ENCODE data around the gene GNG12. TPM values are rescaled to one million over a fixed set of nuclear protein-coding genes. Genes with fewer than 3 reads are reported as not detected.

GNG12 gene
- total RNA-seq, 1 donor = 455 TPM

DNA sequence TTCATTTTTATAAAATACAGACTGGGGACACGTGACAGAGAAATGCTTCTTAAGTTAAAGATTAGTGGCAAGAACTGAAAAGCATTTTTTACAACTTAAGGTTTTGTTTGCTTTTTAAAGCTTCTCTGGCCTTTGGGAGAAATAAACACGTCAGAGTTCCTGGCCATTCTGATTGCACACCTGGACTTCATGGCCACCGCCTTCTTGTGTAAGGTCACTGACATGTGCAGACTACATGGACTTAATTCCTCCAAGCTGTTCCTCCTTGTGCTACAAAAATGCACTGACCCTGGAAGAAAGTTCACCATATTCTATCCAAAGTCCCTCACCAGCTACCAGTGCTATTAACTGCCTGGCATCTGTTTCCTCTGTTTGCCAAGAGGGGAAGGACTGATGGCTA, 92.1 kb downstream of the GNG12 start:
- no peak overlapping the region for H3K4me3 ChIP-seq (ENCODE audit: low read depth, low read length)
- TF ChIP-seq, protein P1, sequence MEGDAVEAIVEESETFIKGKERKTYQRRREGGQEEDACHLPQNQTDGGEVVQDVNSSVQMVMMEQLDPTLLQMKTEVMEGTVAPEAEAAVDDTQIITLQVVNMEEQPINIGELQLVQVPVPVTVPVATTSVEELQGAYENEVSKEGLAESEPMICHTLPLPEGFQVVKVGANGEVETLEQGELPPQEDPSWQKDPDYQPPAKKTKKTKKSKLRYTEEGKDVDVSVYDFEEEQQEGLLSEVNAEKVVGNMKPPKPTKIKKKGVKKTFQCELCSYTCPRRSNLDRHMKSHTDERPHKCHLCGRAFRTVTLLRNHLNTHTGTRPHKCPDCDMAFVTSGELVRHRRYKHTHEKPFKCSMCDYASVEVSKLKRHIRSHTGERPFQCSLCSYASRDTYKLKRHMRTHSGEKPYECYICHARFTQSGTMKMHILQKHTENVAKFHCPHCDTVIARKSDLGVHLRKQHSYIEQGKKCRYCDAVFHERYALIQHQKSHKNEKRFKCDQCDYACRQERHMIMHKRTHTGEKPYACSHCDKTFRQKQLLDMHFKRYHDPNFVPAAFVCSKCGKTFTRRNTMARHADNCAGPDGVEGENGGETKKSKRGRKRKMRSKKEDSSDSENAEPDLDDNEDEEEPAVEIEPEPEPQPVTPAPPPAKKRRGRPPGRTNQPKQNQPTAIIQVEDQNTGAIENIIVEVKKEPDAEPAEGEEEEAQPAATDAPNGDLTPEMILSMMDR (IDR thresholded peaks at IDR 0.05; ENCODE audit: insufficient read depth, low read length) = no peak
- no peak for DNase-seq (ENCODE audit: low read depth)

DNA sequence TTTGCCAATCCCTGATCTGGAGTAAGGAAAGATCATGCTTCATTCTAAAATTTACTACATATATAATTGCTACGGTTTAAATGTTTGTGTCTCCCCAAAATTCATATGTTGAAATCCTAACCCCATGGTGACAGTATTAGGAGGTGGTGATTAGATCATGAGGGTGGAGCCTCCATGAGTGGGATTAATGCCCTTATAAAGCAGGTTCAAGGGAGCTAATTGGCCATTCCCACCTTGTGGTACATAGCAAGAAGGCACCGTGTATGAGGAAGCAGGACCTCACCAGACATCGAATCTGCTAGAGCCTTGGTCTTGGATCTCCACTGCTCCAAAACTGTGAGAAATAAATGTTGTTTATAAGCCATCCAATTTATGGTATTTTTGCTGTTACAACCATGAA, 92.7 kb downstream of the GNG12 start:
- DNase-seq (ENCODE audit: low read depth) = no peak
- TF ChIP-seq, protein P1 (IDR thresholded peaks at IDR 0.05; ENCODE audit: insufficient read depth, low read length) = no peak
- no peak overlapping the region for H3K4me3 ChIP-seq (ENCODE audit: low read depth, low read length)

DNA sequence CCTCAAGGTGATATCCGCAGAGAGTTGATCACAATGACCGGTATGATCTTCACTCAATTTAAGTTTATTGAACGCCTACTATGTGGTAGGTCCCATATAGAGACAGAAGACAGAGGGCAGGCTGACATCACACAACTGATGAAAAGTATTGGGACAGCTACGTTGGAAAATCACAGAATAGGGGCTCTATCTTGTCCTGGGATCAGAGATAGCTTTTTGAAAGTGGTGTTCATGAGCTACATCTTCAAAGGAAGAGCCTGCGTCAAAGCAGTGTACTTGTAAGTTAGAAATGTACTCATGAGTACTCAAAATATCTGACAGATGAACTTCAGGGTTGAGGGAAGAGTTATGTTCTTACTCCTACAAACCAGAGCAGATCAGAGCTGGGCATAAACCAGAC, 93.9 kb downstream of the GNG12 start:
- DNase-seq (ENCODE audit: low read depth) = no peak
- no peak overlapping the region for H3K4me3 ChIP-seq (ENCODE audit: low read depth, low read length)
- TF ChIP-seq, protein P1 (IDR thresholded peaks at IDR 0.05; ENCODE audit: insufficient read depth, low read length) = no peak

DNA sequence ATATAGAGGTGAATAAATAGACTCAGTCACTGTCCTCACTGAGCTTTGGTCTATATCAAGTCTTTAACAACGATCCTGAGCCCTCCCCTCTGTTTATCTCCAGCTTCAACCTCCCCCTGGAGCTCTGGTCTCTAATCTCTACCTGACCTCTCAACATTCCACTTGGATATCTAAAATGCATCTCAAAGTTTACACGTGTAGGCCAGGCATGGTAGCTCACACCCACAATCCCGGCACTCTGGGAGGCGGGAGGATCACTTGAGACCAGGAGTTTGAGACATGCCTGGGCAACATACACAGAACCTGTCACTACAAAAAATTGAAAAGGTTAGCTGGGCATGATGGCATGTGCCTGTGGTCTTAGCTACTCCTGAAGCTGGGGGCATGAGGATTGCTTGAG, 94.9 kb downstream of the GNG12 start:
- H3K4me3 ChIP-seq (ENCODE audit: low read depth, low read length) = no peak overlapping the region
- TF ChIP-seq, protein P1 (IDR thresholded peaks at IDR 0.05; ENCODE audit: insufficient read depth, low read length) = no peak
- DNase-seq (ENCODE audit: low read depth) = no peak

DNA sequence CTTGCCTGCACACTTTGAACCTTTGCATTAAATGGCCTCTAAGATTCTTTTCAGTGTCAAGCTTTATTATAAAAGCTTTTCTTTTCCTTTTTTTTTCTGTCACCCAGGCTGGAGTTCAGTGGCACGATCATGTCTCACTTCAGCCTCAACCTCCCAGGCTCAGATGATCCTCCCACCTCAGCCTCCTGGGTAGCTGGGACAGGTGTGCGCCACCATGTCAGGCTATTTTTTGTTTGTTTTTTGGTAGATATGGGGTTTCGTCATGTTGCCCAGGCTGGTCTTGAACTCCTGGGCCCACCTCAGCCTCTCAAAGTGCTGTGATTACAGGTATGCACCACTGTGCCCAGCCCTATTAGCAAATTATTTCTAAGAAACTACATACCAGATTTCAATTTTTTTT, 95.4 kb downstream of the GNG12 start:
- TF ChIP-seq, protein P1 (IDR thresholded peaks at IDR 0.05; ENCODE audit: insufficient read depth, low read length) = no peak
- DNase-seq (ENCODE audit: low read depth) = no peak
- no peak overlapping the region for H3K4me3 ChIP-seq (ENCODE audit: low read depth, low read length)

DNA sequence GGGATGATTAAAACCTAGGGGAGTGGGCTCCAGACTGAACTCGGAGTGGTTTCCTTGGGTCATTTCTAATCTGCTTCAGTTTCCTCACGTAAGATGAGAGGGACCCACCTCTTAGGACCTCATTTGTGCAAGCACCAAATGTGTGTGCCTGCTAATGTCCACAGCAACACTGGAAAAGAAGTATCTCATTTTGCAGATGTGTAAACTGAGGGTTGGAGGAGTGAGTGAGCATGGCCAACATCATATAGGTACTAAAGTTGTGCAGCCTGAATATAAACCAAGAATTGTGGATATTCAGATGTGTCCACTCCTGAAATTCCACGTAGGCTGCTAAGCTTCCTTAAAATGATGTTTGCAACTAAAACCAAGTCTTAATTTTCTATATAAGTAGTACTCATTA, 96.5 kb downstream of the GNG12 start:
- TF ChIP-seq, protein P1 (IDR thresholded peaks at IDR 0.05; ENCODE audit: insufficient read depth, low read length) = no peak
- no peak overlapping the region for H3K4me3 ChIP-seq (ENCODE audit: low read depth, low read length)
- DNase-seq (ENCODE audit: low read depth) = no peak

Data from fibroblast of the aortic adventitia (primary cell).